HG02943 (cell line): ENCODE data around the gene GPRASP1.

Source experiments
- ATAC-seq: cut with Tn5 transposase; IDR thresholded peaks from one replicate; pipeline ENCODE4 v1.9.1; 2021; ENCODE audit warnings: mild to moderate bottlenecking, low read depth, moderate library complexity; ENCODE audit not compliant: unreplicated experiment

The GPRASP1 gene

GRCh38 chrX:102697494-102697893 is 46.2 kb downstream of the GPRASP1 start:
- ATAC-seq, result no peak
